Left ventricle myocardium superior (tissue), 1 donor: ENCODE data around the gene NDRG4. TPM values are rescaled to one million over a fixed set of nuclear protein-coding genes. Genes with fewer than 3 reads are reported as not detected.

Experiments used
- ATAC-seq: fragments of 200-7000 bp; cut with Tn5 transposase; one replicate; pipeline ENCODE4 v1.9.1; 2020; ENCODE audit warnings: mild to moderate bottlenecking, moderate library complexity
- DNase-seq: peaks from one replicate; pipeline ENCODE4 v3.0.0-alpha.2; 2020
- intact Hi-C: fragments of 100-400 bp; cut with micrococcal nuclease; formaldehyde crosslinking; loops from one replicate; pipeline ENCODE4 v1.11.0; 2022
- long read RNA-seq: library from polyadenylated mRNA; unstranded; transcript quantifications from one replicate; pipeline ENCODE4 v2.0.0, GENCODE V29; 2021
- total RNA-seq: library from RNA; stranded (reverse); fragmentation: NEBNext Ultra II Directional; extraction: Animal tissue kit (Norgen Biotek cat#: 25700); gene quantifications from one replicate; pipeline ENCODE4 v1.2.1, GENCODE V29; 2021
- donor health status: DM: no; HTN: yes; CAD: no; lungs with severe emphysema.

NDRG4 gene
- 580 TPM for total RNA-seq
- long read RNA-seq, transcript NDRG4-201 (16 exons, 3,324 nt): minor isoform, 375 of 1,478 reads
- long read RNA-seq, transcript NDRG4-204 (16 exons, 3,626 nt): major isoform, 531 of 1,478 reads
- long read RNA-seq, transcript NDRG4-219 (1 exons, 2,700 nt): minor isoform, 286 of 1,478 reads
- long read RNA-seq, partial matches to known transcripts: 109 of 1,478 reads
- long read RNA-seq, other reads (novel, unspliced or antisense): 171 of 1,478 reads

- intact Hi-C loops: no loop called here
- ATAC-seq: peak; percentile 15
- no peak for DNase-seq
Observed at GRCh38 chr16:58499615-58500351, at the start of gene NDRG4. Gene NDRG4 (plus strand): TSS chr16:58500143. CDS start chr16:58500249, 106 bp downstream.

GRCh38 chr16:58450590-58450989 lies 49.4 kb upstream of the NDRG4 start:
- no peak for ATAC-seq
- no peak for DNase-seq
- intact Hi-C loops: no loop called here

GRCh38 chr16:58451265-58451689 lies 48.7 kb upstream of the NDRG4 start:
- DNase-seq: peak; percentile 45
- intact Hi-C loops: no loop called here

GRCh38 chr16:58451945-58452401 lies 48.0 kb upstream of the NDRG4 start:
- ATAC-seq (peak; percentile 24), DNase-seq (no peak)
- intact Hi-C loops: no loop called here

More at GRCh38 chr16:58451265-58451689, 48.7 kb upstream of the NDRG4 start:
- ATAC-seq: peak; percentile 90

GRCh38 chr16:58452640-58453039 lies 47.3 kb upstream of the NDRG4 start:
- intact Hi-C loops: no loop called here

GRCh38 chr16:58454178-58454577 lies 45.8 kb upstream of the NDRG4 start:
- intact Hi-C loops: no loop called here
- ATAC-seq (no peak), DNase-seq (no peak)

More at GRCh38 chr16:58452640-58453039, 47.3 kb upstream of the NDRG4 start:
- no peak for DNase-seq
- no peak for ATAC-seq

- intact Hi-C loops: no loop called here
- DNase-seq (no peak), ATAC-seq (no peak)
Observed at GRCh38 chr16:58454856-58455255, 45.1 kb upstream of the NDRG4 start.

GRCh38 chr16:58455750-58456149 lies 44.2 kb upstream of the NDRG4 start:
- no peak for ATAC-seq
- intact Hi-C loops: no loop called here
- DNase-seq: no peak

GRCh38 chr16:58456193-58456592 lies 43.8 kb upstream of the NDRG4 start:
- no peak for ATAC-seq
- no peak for DNase-seq
- intact Hi-C loops: no loop called here

- DNase-seq (no peak), ATAC-seq (no peak)
- intact Hi-C loops: no loop called here
Observed at GRCh38 chr16:58458606-58459343, 41.2 kb upstream of the NDRG4 start.

- peak; percentile 8 for ATAC-seq
- intact Hi-C loops: no loop called here
- DNase-seq: no peak
Observed at GRCh38 chr16:58459344-58460218, 40.4 kb upstream of the NDRG4 start.

- no peak for DNase-seq
- intact Hi-C loops: no loop called here
Observed at GRCh38 chr16:58460219-58460610, 39.7 kb upstream of the NDRG4 start.

GRCh38 chr16:58461056-58461455 lies 38.9 kb upstream of the NDRG4 start:
- no peak for ATAC-seq
- intact Hi-C loops: no loop called here
- no peak for DNase-seq

More at GRCh38 chr16:58460219-58460610, 39.7 kb upstream of the NDRG4 start:
- no peak for ATAC-seq

- ATAC-seq: no peak
- intact Hi-C loops: no loop called here
Observed at GRCh38 chr16:58461640-58462039, 38.3 kb upstream of the NDRG4 start.

GRCh38 chr16:58462089-58462488 lies 37.9 kb upstream of the NDRG4 start:
- ATAC-seq (peak; percentile 70), DNase-seq (no peak)
- intact Hi-C loops: no loop called here

More at GRCh38 chr16:58461640-58462039, 38.3 kb upstream of the NDRG4 start:
- DNase-seq: no peak

- intact Hi-C loops: no loop called here
Observed at GRCh38 chr16:58462499-58462996, 37.4 kb upstream of the NDRG4 start.

GRCh38 chr16:58462997-58463941 lies 36.7 kb upstream of the NDRG4 start:
- DNase-seq: peak; percentile 82
- ATAC-seq: peak; percentile 66
- intact Hi-C loops: no loop called here

More at GRCh38 chr16:58462499-58462996, 37.4 kb upstream of the NDRG4 start:
- DNase-seq (no peak), ATAC-seq (peak; percentile 18)
